Uterus (tissue), 2 donors: ENCODE data around the gene NME5.

Source experiments
- CTCF ChIP-seq, 4 experiments: fragments of 200-600 bp in 2 of 4; fragments of 450-650 bp in 2 of 4; sonication (generic) in 2 of 4; IDR thresholded peaks; one replicate each; pipeline ENCODE4 v1.5.1; 2016 to 2019; ENCODE audit warnings: antibody characterized with exemption in 4 of 4, mild to moderate bottlenecking in 2 of 4, moderate library complexity in 1 of 4
- POLR2A ChIP-seq, 2 donors: fragments of 450-650 bp; IDR thresholded peaks; one replicate each; pipeline ENCODE4 v1.6.1; 2016; ENCODE audit warnings: antibody characterized with exemption in 2 of 2, mild to moderate bottlenecking in 1 of 2, moderate library complexity in 1 of 2

- no peak for TF ChIP-seq POLR2A (IDR thresholded peaks at IDR 0.05)
- no peak for TF ChIP-seq CTCF (IDR thresholded peaks at IDR 0.05)
Measured at GRCh38 chr5:138149530-138149929, 10.3 kb upstream of the NME5 start.
